Liver (tissue), 9 donors: Measurements from ENCODE around the gene UNC5B. TPM values are rescaled to one million over a fixed set of nuclear protein-coding genes. Genes with fewer than 3 reads are reported as not detected.

Experiments used
- DNase-seq: peaks from one replicate; pipeline ENCODE4 v3.0.0-alpha.2; 2017; ENCODE audit warnings: low spot score
- H3K27ac ChIP-seq, 2 donors: one replicate each; pipeline ENCODE4 v1.7.0; 2013; ENCODE audit warnings: inconsistent platforms in 2 of 2, low read length in 2 of 2, control low read depth in 1 of 2, low read depth in 1 of 2, mild to moderate bottlenecking in 1 of 2
- H3K27me3 ChIP-seq, 4 donors: one replicate each; pipeline versions ENCODE4 v1.6.1 to v1.7.0; 2013; ENCODE audit warnings: low read length in 3 of 4, inconsistent platforms in 1 of 4, mild to moderate bottlenecking in 1 of 4, moderate library complexity in 1 of 4; ENCODE audit not compliant: control insufficient read depth in 4 of 4, insufficient read depth in 4 of 4
- H3K36me3 ChIP-seq, 4 donors: one replicate each; pipeline versions ENCODE4 v1.6.1 to v1.7.0; 2013; ENCODE audit warnings: low read length in 3 of 4, mild to moderate bottlenecking in 3 of 4, low read depth in 1 of 4, moderate library complexity in 1 of 4; ENCODE audit not compliant: control insufficient read depth in 4 of 4, insufficient read depth in 3 of 4
- H3K4me1 ChIP-seq, 4 donors: one replicate each; pipeline versions ENCODE4 v1.6.1 to v1.7.0; 2013; ENCODE audit warnings: low read length in 3 of 4, mild to moderate bottlenecking in 3 of 4, moderate library complexity in 1 of 4; ENCODE audit not compliant: control insufficient read depth in 4 of 4, insufficient read depth in 4 of 4
- H3K4me3 ChIP-seq, 3 donors: one replicate each; pipeline versions ENCODE4 v1.6.1 to v1.7.0; 2013; ENCODE audit warnings: low read length in 3 of 3, control low read depth in 1 of 3, low read depth in 1 of 3, mild to moderate bottlenecking in 1 of 3
- H3K9ac ChIP-seq, 2 donors: one replicate each; pipeline ENCODE4 v1.7.0; 2013; ENCODE audit warnings: low read length in 2 of 2, mild to moderate bottlenecking in 2 of 2, moderate library complexity in 2 of 2, control low read depth in 1 of 2, low read depth in 1 of 2
- H3K9me3 ChIP-seq, 4 donors: one replicate each; pipeline versions ENCODE4 v1.6.1 to v1.7.0; 2013; ENCODE audit warnings: low read length in 3 of 4; ENCODE audit not compliant: control insufficient read depth in 4 of 4
- ATF3 ChIP-seq: IDR thresholded peaks from 2 replicates; pipeline ENCODE4 v1.6.1; 2016; ENCODE audit warnings: antibody characterized with exemption
- FOXA1 ChIP-seq: IDR thresholded peaks from 2 replicates; pipeline ENCODE4 v1.6.1; 2016; ENCODE audit warnings: antibody characterized with exemption
- HNF4A ChIP-seq, 2 donors: conservative IDR thresholded peaks; 2 replicates each; pipeline ENCODE4 v1.6.1; 2016; ENCODE audit warnings: antibody characterized with exemption in 2 of 2, mild to moderate bottlenecking in 2 of 2
- HNF4G ChIP-seq: IDR thresholded peaks from 2 replicates; pipeline ENCODE4 v1.6.1; 2016; ENCODE audit warnings: antibody characterized with exemption
- JUND ChIP-seq, 2 donors: IDR thresholded peaks; 2 replicates each; pipeline ENCODE4 v1.6.1; 2016; ENCODE audit warnings: antibody characterized with exemption in 2 of 2
- MAX ChIP-seq: IDR thresholded peaks from 2 replicates; pipeline ENCODE4 v1.6.1; 2016; ENCODE audit warnings: antibody characterized with exemption
- RAD21 ChIP-seq, 2 donors: IDR thresholded peaks; 2 replicates each; pipeline ENCODE4 v1.6.1; 2016; ENCODE audit warnings: antibody characterized with exemption in 2 of 2, mild to moderate bottlenecking in 2 of 2
- RXRA ChIP-seq, 2 donors: IDR thresholded peaks; 2 replicates each; pipeline ENCODE4 v1.6.1; 2017 to 2018; ENCODE audit warnings: antibody characterized with exemption in 2 of 2, mild to moderate bottlenecking in 1 of 2
- TAF1 ChIP-seq: conservative IDR thresholded peaks from 2 replicates; pipeline ENCODE4 v1.6.1; 2016; ENCODE audit warnings: antibody characterized with exemption, mild to moderate bottlenecking
- YY1 ChIP-seq: IDR thresholded peaks from 2 replicates; pipeline ENCODE4 v1.6.1; 2016; ENCODE audit warnings: antibody characterized with exemption, mild to moderate bottlenecking
- WGBS: extraction: QIAGEN DNeasy Blood & Tissue Kit; methylation state at CpG from one replicate; pipeline ENCODE4 v1.1.7; 2013; 5-methylcytosine and 5-hydroxymethylcytosine counted together
- polyA plus RNA-seq, 2 donors: library from polyadenylated mRNA; stranded (reverse) in 1 of 2; unstranded in 1 of 2; fragments of 200-250 nt in 1 of 2; fragments of >200 nt in 1 of 2; fragmentation: Nextera tagmentation in 1 of 2; extraction: Ambion mirVana in 1 of 2; gene quantifications; one replicate each; pipeline versions ENCODE4 v1.2.1 to v1.2.3, GENCODE V29; 2013 to 2015
- total RNA-seq, 2 donors: library from RNA; depleted of rRNA; stranded (reverse); fragments of >200 nt; gene quantifications; one replicate each; pipeline ENCODE4 v1.2.3, GENCODE V29; 2014
- donor health status: healthy.
- donor health status: healthy.
- donor health status: healthy.
- donor health status: healthy.
- donor health status: healthy.

The UNC5B gene
- total and polyA plus RNA-seq, 4 donors: 0.56 to 1.8 (median 1.3) TPM

- Histone ChIP-seq H3K36me3 (no peaks in the 10 kb centered on the region), H3K27me3 (peaks cover 0 to 7% (median 3%) of the 10 kb centered on the region in 4 donors), H3K9me3 (no peaks in the 10 kb centered on the region), H3K27ac (no peak overlapping the region), H3K4me3 (no peak overlapping the region), H3K4me1 (peaks cover 6 to 12% (median 7%) of the 10 kb centered on the region in 4 donors), H3K9ac (no peak overlapping the region)
- DNase-seq: no peak
- TF ChIP-seq YY1: no peak
- TF ChIP-seq TAF1: no peak
- no peak for TF ChIP-seq FOXA1
Measured at GRCh38 chr10:71207578-71207977, 4.8 kb upstream of the UNC5B start.

GRCh38 chr10:71209352-71209715, 3.0 kb upstream of the UNC5B start:
- Histone ChIP-seq H3K36me3 (no peaks in the 10 kb centered on the region), H3K27ac (no peak overlapping the region), H3K4me1 (peaks cover 14 to 24% (median 19%) of the 10 kb centered on the region in 4 donors), H3K4me3 (no peak overlapping the region), H3K9ac (no peak overlapping the region), H3K27me3 (peaks cover 0 to 9% (median 4%) of the 10 kb centered on the region in 4 donors), H3K9me3 (no peaks in the 10 kb centered on the region)
- no peak for DNase-seq
- 36% methylated on average over 4 of the region's 4 CpGs for WGBS
- TF ChIP-seq MAX: no peak
- peak; percentile 2 for TF ChIP-seq YY1

GRCh38 chr10:71209731-71210541, 2.4 kb upstream of the UNC5B start:
- Histone ChIP-seq H3K9ac (no peak overlapping the region), H3K36me3 (no peaks in the 10 kb centered on the region), H3K27me3 (peaks cover 0 to 9% (median 5%) of the 10 kb centered on the region in 4 donors), H3K27ac (no peak overlapping the region), H3K9me3 (no peaks in the 10 kb centered on the region), H3K4me1 (peaks cover 14 to 24% (median 19%) of the 10 kb centered on the region in 4 donors), H3K4me3 (no peak overlapping the region)
- DNase-seq: no peak
- no peak for TF ChIP-seq JUND (IDR thresholded peaks at IDR 0.05)
- no peak for TF ChIP-seq RAD21 (IDR thresholded peaks at IDR 0.05)
- no peak for TF ChIP-seq TAF1
- no peak for TF ChIP-seq HNF4A (conservative IDR thresholded peaks at IDR 0.05)
- 45% methylated on average over 5 of the region's 5 CpGs for WGBS

GRCh38 chr10:71210542-71210871, 1.9 kb upstream of the UNC5B start:
- no peak overlapping the region for H3K4me3 ChIP-seq
- no peaks in the 10 kb centered on the region for H3K36me3 ChIP-seq
- peaks cover 14 to 24% (median 19%) of the 10 kb centered on the region in 4 donors for H3K4me1 ChIP-seq
- H3K9ac ChIP-seq: no peak overlapping the region
- no peak for DNase-seq
- no peaks in the 10 kb centered on the region for H3K9me3 ChIP-seq
- H3K27ac ChIP-seq: no peak overlapping the region
- H3K27me3 ChIP-seq: peaks cover 0 to 9% (median 5%) of the 10 kb centered on the region in 4 donors
- no peak for TF ChIP-seq YY1
- no peak for TF ChIP-seq MAX
- TF ChIP-seq ATF3: no peak
- no peak for TF ChIP-seq HNF4G
- no peak for TF ChIP-seq RXRA (IDR thresholded peaks at IDR 0.05)
- WGBS: 20% methylated on average over 5 of the region's 5 CpGs
